Mesendoderm (in vitro differentiated cells): ENCODE data around the gene SNX14.
A peak's percentile ranks its signal among the peaks of the same experiment; 100 is the strongest.
"Not testable (repeated sequence)": the region's sequence is repeated elsewhere in the genome, so short reads cannot be mapped to it uniquely, and the experiment has no call there.

Source experiments
- DNase-seq: peaks from one replicate; pipeline ENCODE4 v3.0.0; 2013
- H2AK5ac ChIP-seq: 2 replicates; pipeline ENCODE4 v1.6.1; 2013; ENCODE audit warnings: low read length, inconsistent platforms
- H2BK120ac ChIP-seq: 2 replicates; pipeline ENCODE4 v1.6.1; 2013; ENCODE audit warnings: low read depth, mild to moderate bottlenecking, low read length, moderate library complexity, mixed read lengths
- H2BK15ac ChIP-seq: replicated peaks from 2 replicates; pipeline ENCODE4 v1.6.1; 2013; ENCODE audit warnings: low read depth, mild to moderate bottlenecking, moderate library complexity
- H2BK5ac ChIP-seq: 2 replicates; pipeline ENCODE4 v1.6.1; 2013; ENCODE audit warnings: low read length, inconsistent platforms
- H3K18ac ChIP-seq: 2 replicates; pipeline ENCODE4 v1.6.1; 2013; ENCODE audit warnings: mild to moderate bottlenecking, low read length, mixed read lengths
- H3K23ac ChIP-seq: one replicate; pipeline ENCODE4 v1.6.1; 2013; ENCODE audit warnings: low read length
- H3K27ac ChIP-seq: 2 replicates; pipeline ENCODE4 v1.5.1; 2013; ENCODE audit warnings: low read depth, mild to moderate bottlenecking, inconsistent platforms, low read length, moderate library complexity
- H3K27me3 ChIP-seq: 2 replicates; pipeline ENCODE4 v1.6.1; 2013; ENCODE audit warnings: low read length, control low read depth, mild to moderate bottlenecking, inconsistent platforms; ENCODE audit not compliant: insufficient read depth, poor library complexity
- H3K36me3 ChIP-seq: 2 replicates; pipeline ENCODE4 v1.6.1; 2013; ENCODE audit warnings: low read length, inconsistent platforms; ENCODE audit not compliant: control insufficient read depth, insufficient read depth
- H3K4ac ChIP-seq: one replicate; pipeline ENCODE4 v1.6.1; 2013; ENCODE audit warnings: low read depth, mild to moderate bottlenecking, low read length, moderate library complexity
- H3K4me1 ChIP-seq: 2 replicates; pipeline ENCODE4 v1.6.1; 2013; ENCODE audit warnings: low read depth, low read length, inconsistent platforms; ENCODE audit not compliant: control insufficient read depth
- H3K4me2 ChIP-seq: 2 replicates; pipeline ENCODE4 v1.6.1; 2013; ENCODE audit warnings: low read length
- H3K4me3 ChIP-seq: 2 replicates; pipeline ENCODE4 v1.5.1; 2013; ENCODE audit warnings: mild to moderate bottlenecking, low read length
- H3K56ac ChIP-seq: one replicate; pipeline ENCODE4 v1.6.1; 2013; ENCODE audit warnings: low read length
- H3K79me1 ChIP-seq: 2 replicates; pipeline ENCODE4 v1.6.1; 2013; ENCODE audit warnings: low read length, inconsistent platforms
- H3K79me2 ChIP-seq: 2 replicates; pipeline ENCODE4 v1.6.1; 2013; ENCODE audit warnings: mild to moderate bottlenecking, low read length; ENCODE audit not compliant: control insufficient read depth, insufficient read depth
- H3K9ac ChIP-seq: 2 replicates; pipeline ENCODE4 v1.6.1; 2013; ENCODE audit warnings: low read length, inconsistent platforms
- H4K5ac ChIP-seq: one replicate; pipeline ENCODE4 v1.6.1; 2013; ENCODE audit warnings: low read length
- H4K8ac ChIP-seq: one replicate; pipeline ENCODE4 v1.6.1; 2013; ENCODE audit warnings: low read depth, mild to moderate bottlenecking, control low read depth, low read length, moderate library complexity
- WGBS: extraction: QIAGEN DNeasy Blood & Tissue Kit; methylation state at CpG from one replicate; pipeline ENCODE4 v1.1.7; 2013; ENCODE audit warnings: low lambda C conversion rate, missing lambda C conversion rate; ENCODE audit not compliant: insufficient coverage; ENCODE audit errors: extremely low coverage; 5-methylcytosine and 5-hydroxymethylcytosine counted together

SNX14 gene

GRCh38 chr6:85640821-85641220 is 47.2 kb upstream of the SNX14 start:
- no peak overlapping the region for H3K27ac ChIP-seq
- H3K23ac ChIP-seq = no peak overlapping the region
- no peaks in the 10 kb centered on the region for H3K27me3 ChIP-seq
- H4K8ac ChIP-seq = no peak overlapping the region
- no peak overlapping the region for H2BK120ac ChIP-seq
- peak overlapping the region; percentile 100 for H3K56ac ChIP-seq
- WGBS = no CpG with 5 or more reads among the region's 3 CpGs
- H3K18ac ChIP-seq = no peak overlapping the region
- DNase-seq = no peak
- H3K79me2 ChIP-seq = peaks cover 63% of the 10 kb centered on the region
- H3K79me1 ChIP-seq = no peaks in the 10 kb centered on the region
- H2AK5ac ChIP-seq = no peak overlapping the region
- no peak overlapping the region for H4K5ac ChIP-seq
- H3K4me2 ChIP-seq = peak overlapping the region; percentile 89
- no peak overlapping the region for H2BK5ac ChIP-seq
- H3K4ac ChIP-seq = no peak overlapping the region
- peaks cover 2% of the 10 kb centered on the region for H3K4me1 ChIP-seq
- peaks cover 4% of the 10 kb centered on the region for H3K36me3 ChIP-seq
- H3K4me3 ChIP-seq = peak overlapping the region; percentile 46
- H2BK15ac ChIP-seq = no peak overlapping the region
- H3K9ac ChIP-seq = peak overlapping the region; percentile 100

- H4K8ac ChIP-seq = no peak overlapping the region
- no peaks in the 10 kb centered on the region for H3K79me1 ChIP-seq
- 100% methylated on average over 2 of the region's 3 CpGs for WGBS
- no peak overlapping the region for H2BK120ac ChIP-seq
- H3K4me3 ChIP-seq = no peak overlapping the region
- no peak overlapping the region for H3K27ac ChIP-seq
- peaks cover 86% of the 10 kb centered on the region for H3K79me2 ChIP-seq
- no peak overlapping the region for H3K56ac ChIP-seq
- H3K9ac ChIP-seq = no peak overlapping the region
- no peak for DNase-seq
- H3K4me2 ChIP-seq = no peak overlapping the region
- peaks cover 2% of the 10 kb centered on the region for H3K4me1 ChIP-seq
- peaks cover 9% of the 10 kb centered on the region for H3K36me3 ChIP-seq
- H3K18ac ChIP-seq = no peak overlapping the region
- H3K4ac ChIP-seq = no peak overlapping the region
- no peak overlapping the region for H2BK5ac ChIP-seq
- no peak overlapping the region for H2BK15ac ChIP-seq
- H4K5ac ChIP-seq = no peak overlapping the region
- no peaks in the 10 kb centered on the region for H3K27me3 ChIP-seq
- no peak overlapping the region for H2AK5ac ChIP-seq
- no peak overlapping the region for H3K23ac ChIP-seq
These were observed 43.9 kb upstream of the SNX14 start for GRCh38 chr6:85637579-85637978.

- Histone ChIP-seq H3K4me3 (no peak overlapping the region), H2AK5ac (no peak overlapping the region), H3K36me3 (peaks cover 14% of the 10 kb centered on the region), H3K79me2 (peaks cover 82% of the 10 kb centered on the region), H3K27me3 (no peaks in the 10 kb centered on the region), H3K27ac (no peak overlapping the region), H4K5ac (no peak overlapping the region), H3K9ac (no peak overlapping the region), H3K4me2 (no peak overlapping the region), H3K18ac (no peak overlapping the region), H2BK120ac (no peak overlapping the region), H2BK5ac (no peak overlapping the region), H3K4ac (no peak overlapping the region), H4K8ac (no peak overlapping the region), H3K4me1 (no peaks in the 10 kb centered on the region), H3K23ac (no peak overlapping the region), H3K56ac (peak overlapping the region; percentile 25), H3K79me1 (peaks cover 2% of the 10 kb centered on the region), H2BK15ac (no peak overlapping the region)
- no peak for DNase-seq
- WGBS = no CpG with 5 or more reads among the region's 6 CpGs
These were observed 38.7 kb upstream of the SNX14 start for GRCh38 chr6:85632164-85632942.

DNA sequence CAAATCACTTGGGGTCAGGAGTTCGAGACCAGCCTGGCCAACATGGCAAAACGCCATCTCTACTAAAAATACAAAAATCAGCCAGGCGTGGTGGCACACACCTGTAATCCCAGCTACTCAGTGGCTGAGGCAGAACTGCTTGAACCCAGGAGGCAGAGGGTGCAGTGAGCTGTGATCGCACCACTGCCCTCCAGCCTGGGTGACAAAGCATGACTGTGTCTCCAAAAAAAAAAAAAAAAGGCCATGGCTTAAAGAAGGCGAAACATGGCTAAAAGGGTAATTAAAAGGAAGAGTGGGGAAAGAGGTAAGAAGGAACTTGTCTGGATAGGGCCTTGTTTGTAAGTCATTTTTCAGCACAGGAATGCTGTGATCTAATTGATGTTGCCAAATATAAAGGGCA is 37.5 kb upstream of the SNX14 start:
- H3K4ac ChIP-seq, H3K4me3 ChIP-seq, H2BK15ac ChIP-seq, H2AK5ac ChIP-seq, H3K9ac ChIP-seq, H3K27me3 ChIP-seq, H2BK5ac ChIP-seq, H3K4me2 ChIP-seq, H3K79me1 ChIP-seq, H3K18ac ChIP-seq, H3K56ac ChIP-seq, H3K27ac ChIP-seq, H3K23ac ChIP-seq, H3K4me1 ChIP-seq, DNase-seq, H4K8ac ChIP-seq, H2BK120ac ChIP-seq, H4K5ac ChIP-seq: not testable (repeated sequence)
- H3K36me3 ChIP-seq = peaks cover 13% of the 10 kb centered on the region
- peaks cover 81% of the 10 kb centered on the region for H3K79me2 ChIP-seq
- no CpG with 5 or more reads among the region's 5 CpGs for WGBS

- H3K18ac ChIP-seq = no peak overlapping the region
- H3K36me3 ChIP-seq = peaks cover 13% of the 10 kb centered on the region
These were observed 34.7 kb upstream of the SNX14 start for GRCh38 chr6:85628353-85628752.

DNA sequence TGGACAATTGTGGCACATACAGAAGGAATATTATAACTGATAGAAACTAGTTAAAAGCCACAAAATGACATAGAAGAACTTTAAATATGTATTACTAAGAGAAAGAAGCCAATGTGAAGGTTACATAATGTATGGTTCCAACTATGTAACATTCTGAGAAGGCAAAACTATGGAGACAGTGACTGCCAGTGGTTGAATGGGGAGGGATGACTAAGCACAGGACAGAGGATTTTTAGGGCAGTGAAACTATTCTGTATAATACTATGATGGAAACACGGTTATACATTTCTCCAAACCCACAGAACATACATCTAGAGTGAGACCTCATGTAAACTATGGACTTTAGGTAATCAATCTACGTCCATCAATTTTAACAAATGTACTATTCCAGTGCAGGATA is 26.6 kb upstream of the SNX14 start:
- H3K23ac ChIP-seq = no peak overlapping the region
- H3K79me1 ChIP-seq = peaks cover 2% of the 10 kb centered on the region
- no peaks in the 10 kb centered on the region for H3K27me3 ChIP-seq
- H2AK5ac ChIP-seq = no peak overlapping the region
- no peak overlapping the region for H2BK120ac ChIP-seq
- H3K18ac ChIP-seq = no peak overlapping the region
- no peak overlapping the region for H4K8ac ChIP-seq
- no peak overlapping the region for H3K4me3 ChIP-seq
- peaks cover 41% of the 10 kb centered on the region for H3K79me2 ChIP-seq
- no peaks in the 10 kb centered on the region for H3K4me1 ChIP-seq
- DNase-seq = no peak
- no peak overlapping the region for H3K9ac ChIP-seq
- no peak overlapping the region for H3K4me2 ChIP-seq
- no peak overlapping the region for H3K4ac ChIP-seq
- no peak overlapping the region for H3K56ac ChIP-seq
- no CpG with 5 or more reads among the region's 2 CpGs for WGBS
- H2BK5ac ChIP-seq = no peak overlapping the region
- no peak overlapping the region for H3K27ac ChIP-seq
- H2BK15ac ChIP-seq = no peak overlapping the region
- peaks cover 5% of the 10 kb centered on the region for H3K36me3 ChIP-seq
- no peak overlapping the region for H4K5ac ChIP-seq

More at GRCh38 chr6:85628353-85628752, 34.7 kb upstream of the SNX14 start:
- Histone ChIP-seq H4K5ac (no peak overlapping the region), H3K27ac (no peak overlapping the region), H3K23ac (no peak overlapping the region), H2BK15ac (no peak overlapping the region), H3K27me3 (no peaks in the 10 kb centered on the region), H3K56ac (no peak overlapping the region), H2BK120ac (no peak overlapping the region), H4K8ac (no peak overlapping the region), H3K4ac (no peak overlapping the region), H3K4me3 (no peak overlapping the region), H3K4me2 (no peak overlapping the region), H2BK5ac (no peak overlapping the region), H3K4me1 (no peaks in the 10 kb centered on the region), H3K9ac (no peak overlapping the region), H3K79me2 (peaks cover 77% of the 10 kb centered on the region), H3K79me1 (peaks cover 3% of the 10 kb centered on the region), H2AK5ac (no peak overlapping the region)
- no peak for DNase-seq
- WGBS = no CpG with 5 or more reads among the region's 1 CpG
